HG02610 (cell line): Measurements from ENCODE around the gene MRPS21.

ENCODE experiments used
- ATAC-seq: cut with Tn5 transposase; IDR thresholded peaks from one replicate; pipeline ENCODE4 v1.9.1; 2021; ENCODE audit warnings: mild to moderate bottlenecking, moderate library complexity; ENCODE audit not compliant: unreplicated experiment

Gene MRPS21

GRCh38 chr1:150293433-150294253 is at the start of gene MRPS21:
Gene MRPS21 (plus strand): TSS chr1:150293861. CDS start chr1:150294367, 506 bp downstream.
- ATAC-seq, result peak; percentile 98

DNA sequence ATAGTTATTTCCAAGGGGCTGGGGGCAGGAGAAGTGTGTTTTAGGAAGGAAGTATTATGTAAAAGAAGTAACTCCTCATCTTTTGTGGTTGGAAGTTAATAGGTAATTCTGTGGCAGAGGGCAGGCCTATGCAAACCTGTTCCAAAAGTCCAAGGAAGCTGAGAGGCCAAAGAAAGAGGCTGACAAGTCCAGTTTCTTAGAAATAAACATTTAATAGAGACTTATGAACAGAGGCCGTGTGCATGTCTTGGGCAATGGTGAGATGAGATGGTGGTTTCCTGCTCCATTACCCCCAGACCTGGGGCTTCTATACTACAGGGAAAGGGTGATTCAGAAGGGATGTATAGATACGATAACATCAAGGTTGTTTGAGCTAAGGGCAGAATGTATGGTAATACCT is 43.7 kb upstream of the MRPS21 start:
- ATAC-seq, result no peak

DNA sequence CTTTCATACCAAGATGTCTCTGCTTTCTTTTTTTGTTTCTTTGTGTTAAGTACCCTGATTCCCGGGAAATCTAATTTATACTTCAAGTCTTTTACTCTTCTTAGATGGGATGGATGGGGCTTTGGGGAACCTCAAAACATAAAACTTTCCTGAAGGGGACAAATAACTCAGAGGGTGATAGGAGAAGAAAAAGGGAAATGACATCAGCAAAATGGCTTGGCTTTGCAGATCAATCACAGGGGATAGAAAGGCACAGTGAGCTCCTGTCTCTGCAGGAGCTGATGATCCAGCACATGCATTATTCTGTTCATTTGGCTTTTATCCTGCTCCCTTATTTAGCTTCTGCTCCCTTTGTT is 37.5 kb upstream of the MRPS21 start:
- ATAC-seq, result no peak

GRCh38 chr1:150256554-150257341 is 36.9 kb upstream of the MRPS21 start:
- no peak for ATAC-seq

DNA sequence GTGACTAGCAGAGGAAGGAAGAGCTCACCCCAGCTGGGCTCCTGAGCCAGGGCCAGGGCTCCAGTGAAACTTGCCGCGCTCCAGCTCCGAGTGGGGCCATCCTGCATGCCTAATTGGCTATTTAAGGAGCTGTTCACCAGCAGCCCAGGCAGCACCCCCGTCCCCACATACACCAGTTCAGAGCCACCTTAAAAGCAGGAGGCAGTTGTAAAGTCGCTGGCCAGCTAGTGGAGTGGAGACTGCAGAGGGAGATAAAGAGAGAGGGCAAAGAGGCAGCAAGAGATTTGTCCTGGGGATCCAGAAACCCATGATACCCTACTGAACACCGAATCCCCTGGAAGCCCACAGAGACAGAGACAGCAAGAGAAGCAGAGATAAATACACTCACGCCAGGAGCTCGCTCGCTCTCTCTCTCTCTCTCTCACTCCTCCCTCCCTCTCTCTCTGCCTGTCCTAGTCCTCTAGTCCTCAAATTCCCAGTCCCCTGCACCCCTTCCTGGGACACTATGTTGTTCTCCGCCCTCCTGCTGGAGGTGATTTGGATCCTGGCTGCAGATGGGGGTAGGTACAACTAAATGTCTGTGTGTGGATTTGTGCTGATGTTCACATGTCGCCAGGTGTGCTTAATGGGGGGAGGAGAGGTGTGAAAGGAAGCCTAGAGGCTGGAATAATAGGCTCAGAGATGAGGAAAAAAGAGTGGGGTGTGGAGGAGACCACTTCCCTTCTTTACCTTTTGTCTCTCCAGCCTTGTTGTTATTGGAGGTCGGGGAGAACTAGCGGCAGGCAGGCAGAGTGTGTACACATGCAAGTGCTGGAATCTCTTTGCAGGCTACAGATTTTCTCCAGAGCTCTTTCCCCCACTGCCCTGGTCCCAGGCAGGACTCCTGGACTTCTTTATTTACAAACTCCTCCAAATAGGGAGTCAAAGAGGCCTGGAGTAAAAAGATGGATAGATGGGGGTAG is 35.8 kb upstream of the MRPS21 start, which contains the start of gene CA14:
TSS of gene CA14 (plus strand) at position 151 of the 962 bp plus-strand sequence. CDS start at position 506, 355 bp downstream.
- ATAC-seq, result no peak

DNA sequence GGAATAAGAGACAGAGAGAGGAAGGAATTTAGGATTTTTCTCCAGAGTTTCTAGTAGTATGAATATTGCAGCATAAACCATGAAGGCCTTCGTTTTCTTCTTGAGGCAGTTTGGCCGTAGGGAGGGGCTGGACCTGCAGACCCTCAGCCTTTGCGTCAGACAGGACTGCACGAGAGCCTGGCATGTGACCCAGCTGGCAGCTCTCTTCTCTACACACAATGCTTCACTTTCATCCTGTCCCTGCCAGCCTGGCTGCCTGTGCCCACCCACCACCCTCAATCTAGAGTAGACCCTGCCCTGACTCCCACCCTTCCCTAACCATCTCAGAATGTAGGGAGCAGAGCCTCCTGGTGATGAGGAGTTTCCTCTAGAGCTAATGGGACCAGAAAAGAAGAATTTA is 34.4 kb upstream of the MRPS21 start:
- ATAC-seq, result no peak

- no peak for ATAC-seq
Measured at GRCh38 chr1:150259758-150260669, 33.6 kb upstream of the MRPS21 start.

DNA sequence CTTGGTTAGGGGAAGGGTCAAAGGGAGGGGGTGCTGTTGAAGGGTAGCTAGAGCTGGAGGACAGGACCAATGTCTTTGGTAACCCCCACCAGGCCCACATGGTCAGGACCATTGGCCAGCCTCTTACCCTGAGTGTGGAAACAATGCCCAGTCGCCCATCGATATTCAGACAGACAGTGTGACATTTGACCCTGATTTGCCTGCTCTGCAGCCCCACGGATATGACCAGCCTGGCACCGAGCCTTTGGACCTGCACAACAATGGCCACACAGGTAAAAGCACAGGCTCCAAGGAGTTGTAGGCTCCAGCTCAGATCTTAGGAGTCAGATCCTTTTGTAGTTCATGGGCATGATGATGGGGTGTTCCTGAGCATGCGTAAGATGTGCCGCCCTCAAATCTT is 32.3 kb upstream of the MRPS21 start:
- no peak for ATAC-seq

GRCh38 chr1:150262388-150263320 is 31.0 kb upstream of the MRPS21 start:
- no peak for ATAC-seq

DNA sequence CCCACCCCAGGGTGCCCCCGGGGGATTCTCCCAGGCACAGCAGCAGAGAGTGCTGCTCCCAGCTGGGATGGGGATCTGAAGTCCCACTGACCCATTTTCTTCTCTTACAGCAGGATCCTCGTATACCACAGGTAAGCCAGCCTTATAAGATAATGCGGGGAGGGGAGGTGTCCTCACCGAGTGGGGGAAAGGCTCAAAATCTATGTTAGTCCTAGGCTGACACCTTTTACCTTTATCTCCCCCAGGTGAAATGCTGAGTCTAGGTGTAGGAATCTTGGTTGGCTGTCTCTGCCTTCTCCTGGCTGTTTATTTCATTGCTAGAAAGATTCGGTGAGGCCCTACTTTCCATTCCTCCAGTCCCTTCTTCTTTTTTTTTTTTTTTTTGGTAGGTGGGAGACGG is 30.1 kb upstream of the MRPS21 start:
- no peak for ATAC-seq

DNA sequence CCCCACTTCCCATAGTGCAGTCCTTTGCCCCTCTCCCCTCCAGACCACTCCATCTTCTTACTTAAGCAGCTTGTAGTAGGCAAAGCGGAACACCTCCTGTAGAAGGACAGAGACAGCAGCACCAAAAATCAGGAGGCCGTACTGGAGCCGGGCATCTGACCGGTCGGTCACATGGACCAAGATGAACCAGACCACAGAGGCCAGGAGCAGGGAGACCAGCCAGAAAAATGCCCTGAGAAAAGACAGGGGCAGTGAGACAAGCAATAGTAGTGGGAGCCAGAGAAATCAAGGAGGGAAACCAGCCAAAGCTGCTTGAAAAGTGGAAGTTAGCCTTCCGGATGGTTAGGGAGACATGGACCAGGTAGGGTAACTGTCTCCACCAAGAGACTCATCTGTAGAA is 25.8 kb upstream of the MRPS21 start:
- ATAC-seq, result no peak

- ATAC-seq, result peak; percentile 29
Measured at GRCh38 chr1:150268340-150268704, 25.3 kb upstream of the MRPS21 start.

- peak; percentile 85 for ATAC-seq
Measured at GRCh38 chr1:150268705-150269403, 24.8 kb upstream of the MRPS21 start, which contains the start of gene APH1A. Gene APH1A (minus strand): TSS chr1:150269016. CDS start chr1:150268810, 206 bp downstream.

DNA sequence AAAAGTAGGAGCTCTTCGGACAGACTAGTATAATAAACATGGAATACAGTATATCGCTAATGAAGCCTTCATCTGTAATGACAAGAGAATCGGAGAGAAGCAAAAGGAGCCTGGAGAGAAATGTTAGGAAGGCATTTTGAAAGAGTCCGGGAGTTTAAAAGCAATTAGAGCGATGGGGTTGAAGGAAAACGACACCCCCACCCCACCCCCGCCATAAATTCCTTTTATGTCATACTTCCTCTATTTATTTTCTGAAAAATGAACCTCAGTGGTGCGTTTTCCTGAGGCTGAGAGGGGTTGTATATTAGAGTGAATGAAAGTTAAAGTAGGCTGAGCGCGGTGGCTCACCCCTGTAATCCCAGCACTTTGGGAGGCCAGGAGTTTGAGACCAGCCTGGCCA is 24.2 kb upstream of the MRPS21 start:
- ATAC-seq, result no peak

DNA sequence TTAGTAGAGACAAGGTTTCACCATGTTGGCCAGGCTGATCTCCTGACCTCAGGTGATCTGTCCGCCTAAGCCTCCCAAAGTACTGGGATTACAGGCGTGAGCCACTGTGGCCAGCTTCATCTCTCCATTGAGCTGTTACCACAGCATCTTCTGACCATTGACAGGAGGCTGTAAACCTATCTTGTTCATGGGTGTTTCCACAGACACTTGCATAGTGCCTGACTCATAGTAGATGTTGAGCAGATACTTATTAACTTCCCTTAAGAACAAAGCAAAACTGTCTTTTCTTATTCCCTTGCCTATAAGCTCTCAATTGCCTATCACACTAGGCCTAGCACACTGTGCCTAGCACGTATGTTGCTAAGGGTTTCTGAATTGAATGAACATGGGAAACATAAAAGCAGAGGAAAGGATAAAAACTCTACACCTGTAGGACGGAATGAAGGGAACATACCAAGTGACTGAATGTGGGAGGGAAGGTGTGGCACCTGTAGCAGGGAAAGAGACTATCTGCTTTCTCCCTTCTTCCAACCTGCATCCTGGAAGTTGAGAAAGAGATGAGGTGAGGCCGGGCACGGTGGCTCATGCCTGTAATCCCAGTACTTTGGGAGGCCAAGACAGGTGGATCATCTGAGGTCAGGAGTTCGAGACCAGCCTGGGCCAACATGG is 22.2 kb upstream of the MRPS21 start:
- no peak for ATAC-seq

- no peak for ATAC-seq
Measured at GRCh38 chr1:150273311-150273710, 20.4 kb upstream of the MRPS21 start.

DNA sequence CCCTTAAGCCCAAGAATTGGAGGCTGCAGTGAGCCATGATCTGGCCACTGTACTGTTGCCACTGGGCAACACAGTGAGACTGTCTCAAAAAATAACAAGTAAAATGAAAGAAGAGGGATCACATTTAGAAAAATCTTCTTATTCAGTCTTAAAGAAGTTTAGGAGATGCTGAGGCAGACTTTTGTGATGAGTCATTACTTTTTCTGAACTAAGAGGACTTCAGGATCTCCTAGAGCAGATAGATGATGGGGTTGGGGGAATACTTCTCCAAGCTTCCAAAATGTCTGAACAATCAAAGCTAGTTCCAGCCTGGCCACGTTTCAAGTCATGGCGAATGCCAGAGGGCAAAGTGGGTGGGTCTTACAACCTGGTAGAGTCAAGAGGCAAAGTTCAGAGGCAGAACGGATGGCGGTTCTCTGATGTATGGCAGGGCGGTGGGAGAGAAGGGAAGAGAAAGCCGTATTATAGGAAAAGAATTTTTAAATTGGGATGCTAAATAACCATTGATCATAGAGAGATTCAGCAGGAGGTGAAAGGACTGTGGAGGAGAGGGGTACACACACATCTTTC is 13.4 kb upstream of the MRPS21 start:
- ATAC-seq, result no peak
